GM12878 (cell line): Measurements from ENCODE around the gene UBXN10. TPM values are rescaled to one million over a fixed set of nuclear protein-coding genes. Genes with fewer than 3 reads are reported as not detected.

Source experiments
- ATAC-seq: fragments of 200-7000 bp; cut with Tn5 transposase; 3 replicates; pipeline ENCODE4 v1.9.1; 2020; ENCODE audit warnings: mild to moderate bottlenecking, moderate library complexity
- BruUV-seq: library from RNA; stranded (reverse); fragments of 400-500 nt; replicated peaks from 2 replicates; lab custom pipeline; 2021; lab: Mats Ljungman, UMichigan
- CTCF ChIA-PET: fragments of 300-600 bp; sonication (Branson Sonifier 250); formaldehyde crosslinking; extraction: SDS; loops from one replicate; lab custom pipeline; 2021; ENCODE audit warnings: inconsistent platforms; lab: Yijun Ruan, JAX
- POLR2A ChIA-PET: fragments of 350-600 bp; formaldehyde crosslinking; extraction: SDS; loops from one replicate; lab custom pipeline; 2021; ENCODE audit warnings: inconsistent platforms; lab: Charles Lee
- RAD21 ChIA-PET: fragments of 300-600 bp; sonication (Branson Sonifier 250); formaldehyde crosslinking; loops from one replicate; lab custom pipeline; 2023; ENCODE audit warnings: antibody characterized with exemption; ENCODE audit not compliant: unreplicated experiment; lab: Charles Lee
- SMC1A ChIA-PET: fragments of 300-600 bp; sonication (Branson Sonifier 250); formaldehyde crosslinking; loops from one replicate; lab custom pipeline; 2023; ENCODE audit not compliant: unreplicated experiment, uncharacterized antibody; lab: Charles Lee
- DNase-seq: peaks from one replicate; pipeline ENCODE4 v3.0.0-alpha.2; 2011; ENCODE audit warnings: low read depth, low spot score
- FAIRE-seq: peaks from 3 replicates; lab custom pipeline; 2011; peaks lifted over from hg19 to GRCh38; lab: Jason Lieb, UNC
- H2AFZ ChIP-seq: 2 replicates; pipeline ENCODE4 v1.6.0; 2011; ENCODE audit warnings: low read depth, low read length, control low read depth; ENCODE audit not compliant: control insufficient read depth
- H3K27ac ChIP-seq: 2 replicates; pipeline ENCODE4 v1.5.1; 2011; ENCODE audit warnings: control low read depth; ENCODE audit not compliant: control insufficient read depth, insufficient read depth
- H3K27me3 ChIP-seq, 2 experiments: replicated peaks in 1 of 2; 2 replicates each; pipeline versions ENCODE4 v1.6.0 to v1.6.1; 2011; ENCODE audit warnings: low read length in 1 of 2; ENCODE audit not compliant: control insufficient read depth in 2 of 2, insufficient read depth in 2 of 2
- H3K36me3 ChIP-seq, 2 experiments: 2 replicates each; pipeline ENCODE4 v1.5.1; 2011; ENCODE audit warnings: low read length in 1 of 2; ENCODE audit not compliant: control insufficient read depth in 2 of 2, insufficient read depth in 2 of 2
- H3K4me1 ChIP-seq: 2 replicates; pipeline ENCODE4 v1.6.1; 2011; ENCODE audit warnings: mild to moderate bottlenecking, low read length, moderate library complexity, mixed read lengths; ENCODE audit not compliant: control insufficient read depth, insufficient read depth
- H3K4me2 ChIP-seq: 2 replicates; pipeline ENCODE4 v1.6.0; 2011; ENCODE audit warnings: control low read depth; ENCODE audit not compliant: control insufficient read depth, insufficient read depth
- H3K4me3 ChIP-seq: fragments of 200-600 bp; sonication (generic); 2 replicates; pipeline ENCODE4 v1.5.1; 2016
- H3K79me2 ChIP-seq: 2 replicates; pipeline ENCODE4 v1.6.0; 2011; ENCODE audit warnings: low read length; ENCODE audit not compliant: control insufficient read depth, insufficient read depth
- H3K9ac ChIP-seq: 2 replicates; pipeline ENCODE4 v1.8.0; 2011; ENCODE audit warnings: low read length, control low read depth, mixed read lengths; ENCODE audit not compliant: control insufficient read depth, insufficient read depth
- H3K9me3 ChIP-seq: replicated peaks from 3 replicates; pipeline ENCODE4 v1.5.1; 2011; ENCODE audit warnings: mild to moderate bottlenecking, low read length; ENCODE audit not compliant: control insufficient read depth, insufficient read depth
- H4K20me1 ChIP-seq: 2 replicates; pipeline ENCODE4 v1.6.0; 2011; ENCODE audit not compliant: control insufficient read depth, insufficient read depth
- CBX5 ChIP-seq: sonication (generic); IDR thresholded peaks from 2 replicates; pipeline ENCODE4 v1.6.1; 2016; ENCODE audit warnings: low read depth, moderate library complexity, mild to moderate bottlenecking, inconsistent platforms
- CTCF ChIP-seq, 3 experiments: IDR thresholded peaks in 2 of 3; conservative IDR thresholded peaks in 1 of 3; 2 replicates each; pipeline ENCODE4 v1.5.1; 2011; ENCODE audit warnings: low read depth in 3 of 3, low read length in 3 of 3, mild to moderate bottlenecking in 3 of 3, control low read depth in 2 of 3, moderate library complexity in 2 of 3, inconsistent platforms in 1 of 3, mixed read lengths in 1 of 3; ENCODE audit not compliant: control insufficient read depth in 2 of 3, insufficient read depth in 1 of 3; ENCODE audit errors: extremely low read depth in 1 of 3
- EED ChIP-seq: sonication (generic); IDR thresholded peaks from 2 replicates; pipeline ENCODE4 v1.6.1; 2016; ENCODE audit warnings: antibody characterized with exemption, low read depth
- MEF2B ChIP-seq: fragments of 450-650 bp; IDR thresholded peaks from 2 replicates; pipeline ENCODE4 v1.6.1; 2018; ENCODE audit warnings: mild to moderate bottlenecking, moderate library complexity; ENCODE audit not compliant: partially characterized antibody, poor library complexity, severe bottlenecking
- NKRF ChIP-seq: fragments of 450-650 bp; conservative IDR thresholded peaks from 2 replicates; pipeline ENCODE4 v1.6.1; 2017; ENCODE audit warnings: mild to moderate bottlenecking, moderate library complexity
- POLR2AphosphoS2 ChIP-seq: IDR thresholded peaks from 2 replicates; pipeline ENCODE4 v1.6.1; 2011; ENCODE audit warnings: low read depth, mild to moderate bottlenecking, low read length, improper control_type of control experiment, moderate library complexity
- POU2F2 ChIP-seq: IDR thresholded peaks from 3 replicates; pipeline ENCODE4 v1.6.1; 2011; ENCODE audit warnings: low read depth, mild to moderate bottlenecking, low read length, borderline replicate concordance
- SMC3 ChIP-seq: IDR thresholded peaks from 2 replicates; pipeline ENCODE4 v1.6.1; 2011; ENCODE audit warnings: low read length, improper control_type of control experiment, borderline replicate concordance
- SUPT20H ChIP-seq: IDR thresholded peaks from 2 replicates; pipeline ENCODE4 v1.6.1; 2011; ENCODE audit warnings: low read depth, mild to moderate bottlenecking, low read length, moderate library complexity, borderline replicate concordance; ENCODE audit not compliant: control insufficient read depth
- ZNF217 ChIP-seq: fragments of 450-650 bp; IDR thresholded peaks from 2 replicates; pipeline ENCODE4 v1.6.1; 2017; ENCODE audit warnings: antibody characterized with exemption, mild to moderate bottlenecking
- WGBS: methylation state at CpG from one replicate; pipeline ENCODE4 v1.1.6; 2016; ENCODE audit warnings: low lambda C conversion rate; ENCODE audit not compliant: insufficient replicate concordance, insufficient coverage; ENCODE audit errors: missing lambda C conversion rate; 5-methylcytosine and 5-hydroxymethylcytosine counted together
- in situ Hi-C: fragments of 300-500 bp; cut with MboI; formaldehyde crosslinking; loops from 9 replicates; pipeline ENCODE4 v1.14.3; 2018; ENCODE audit warnings: mixed read lengths
- intact Hi-C: fragments of 100-400 bp; cut with micrococcal nuclease; formaldehyde crosslinking; loops from one replicate; pipeline ENCODE4 v1.14.2; 2022; ENCODE audit not compliant: unreplicated experiment
- polyA plus RNA-seq, 11 experiments: library from polyadenylated mRNA; depleted of rRNA in 4 of 11; unstranded in 6 of 11; stranded (reverse) in 5 of 11; fragments of >200 nt; fragmentation: Nextera tagmentation in 4 of 11; fragmentation: Illumina TruSeq in 1 of 11; extraction: Ambion mirVana in 4 of 11; extraction: Trizol in 1 of 11; gene quantifications; 1 replicate in 1 of 11; 2 replicates in 10 of 11; pipeline versions ENCODE4 v1.2.1 to v1.2.3, GENCODE V29; 2011 to 2016; ENCODE audit warnings: inconsistent platforms in 2 of 11, missing spikeins in 2 of 11, low read depth in 1 of 11
- total RNA-seq, 4 experiments: library from RNA; depleted of rRNA in 3 of 4; stranded (reverse); fragments of >200 nt in 3 of 4; fragmentation: Illumina TruSeq in 1 of 4; extraction: Trizol in 1 of 4; gene quantifications; 2 replicates each; pipeline versions ENCODE4 v1.2.1 to v1.2.3, GENCODE V29; 2013 to 2021
- TF ChIP-seq, protein P1 (sequence below): fragments of 450-650 bp; IDR thresholded peaks from 2 replicates; pipeline ENCODE4 v1.6.1; 2017; ENCODE audit warnings: mild to moderate bottlenecking
- TF ChIP-seq, protein P2 (sequence below): fragments of 450-650 bp; IDR thresholded peaks from 2 replicates; pipeline ENCODE4 v1.6.1; 2018; ENCODE audit warnings: borderline replicate concordance, mild to moderate bottlenecking; ENCODE audit not compliant: partially characterized antibody

The UBXN10 gene
- total and polyA plus RNA-seq, 10 of the 15 experiments (the other 5 are each of a cell fraction or from before 2014, with no cell fraction given): 0.03 to 0.15 (median 0.06) TPM; not detected in 7

DNA sequence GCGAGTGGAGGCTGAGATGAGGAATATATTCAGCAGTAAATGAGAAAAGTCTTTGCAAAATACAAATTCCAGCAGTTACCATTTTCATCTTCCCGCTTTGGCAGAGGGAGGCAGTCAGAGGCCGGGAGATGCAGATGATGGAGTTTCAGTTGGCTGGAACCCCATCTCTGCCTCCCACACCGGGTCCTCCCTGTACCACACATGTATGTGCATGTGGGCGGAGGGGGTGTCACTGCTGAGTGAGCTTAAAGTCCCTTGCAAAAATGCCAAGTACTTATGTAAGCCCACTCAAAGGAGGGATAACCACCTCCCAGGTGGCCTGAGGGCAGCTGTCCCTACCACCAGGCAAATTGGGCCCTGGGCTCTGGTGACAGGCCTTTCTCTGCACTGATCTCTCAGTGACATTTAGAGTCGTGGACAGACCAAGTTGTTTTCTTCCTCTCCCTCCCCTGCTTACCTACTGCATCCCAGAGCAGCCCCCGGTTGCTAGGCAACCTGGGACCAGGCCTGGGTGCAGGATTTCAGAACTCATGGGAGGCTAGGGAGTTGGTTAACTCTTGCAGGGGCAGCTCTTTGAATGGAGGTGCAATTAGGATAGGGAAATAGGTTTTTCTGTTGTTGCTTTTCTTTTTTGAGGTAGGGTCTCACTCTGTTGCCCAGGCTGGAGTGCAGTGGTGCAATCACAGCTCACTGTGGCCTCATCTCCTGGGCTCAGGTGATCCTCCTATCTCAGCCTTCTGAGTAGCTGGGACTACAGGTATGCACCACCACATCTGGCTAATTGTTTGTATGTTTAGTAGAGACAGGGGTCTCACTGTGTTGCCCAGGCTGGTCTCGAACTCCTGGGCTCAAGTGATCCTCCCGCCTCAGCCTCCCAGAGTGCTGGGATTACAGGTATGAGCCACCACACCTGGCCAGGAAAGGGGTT, 17.1 kb upstream of the UBXN10 start (continued):
- TF ChIP-seq SMC3 (no peak), EED (no peak), POU2F2 (no peak)

DNA sequence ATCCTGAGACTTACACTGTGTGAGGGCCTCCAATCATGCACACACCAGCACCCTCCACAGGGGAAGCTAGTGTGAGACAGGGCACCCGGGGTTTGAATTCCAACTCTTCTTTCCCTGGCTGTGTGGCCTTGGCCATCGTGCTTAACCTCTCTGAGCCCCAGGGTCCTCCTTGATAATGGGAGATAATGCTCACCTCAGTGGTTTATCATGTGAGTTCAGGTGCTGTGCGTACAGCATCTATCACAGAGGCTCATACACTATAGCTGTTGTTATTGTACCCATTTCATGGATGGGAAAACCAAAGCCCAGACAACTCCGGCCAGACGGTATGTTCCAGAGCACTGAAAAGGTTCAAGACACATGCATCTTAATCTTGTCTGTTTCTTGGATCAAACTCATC, 16.0 kb upstream of the UBXN10 start:
- TF ChIP-seq NKRF (no peak), MEF2B (no peak), POLR2AphosphoS2 (no peak), CBX5 (no peak), ZNF217 (no peak), CTCF (IDR thresholded peaks at IDR 0.05 in 2 of 3, conservative IDR thresholded peaks at IDR 0.05 in 1 of 3; ENCODE audit: control insufficient read depth in 2 of 3, extremely low read depth in 1 of 3, insufficient read depth in 1 of 3, low read depth in 3 of 3, low read length in 3 of 3) (no peak), SUPT20H (no peak)
- TF ChIP-seq, protein P1, sequence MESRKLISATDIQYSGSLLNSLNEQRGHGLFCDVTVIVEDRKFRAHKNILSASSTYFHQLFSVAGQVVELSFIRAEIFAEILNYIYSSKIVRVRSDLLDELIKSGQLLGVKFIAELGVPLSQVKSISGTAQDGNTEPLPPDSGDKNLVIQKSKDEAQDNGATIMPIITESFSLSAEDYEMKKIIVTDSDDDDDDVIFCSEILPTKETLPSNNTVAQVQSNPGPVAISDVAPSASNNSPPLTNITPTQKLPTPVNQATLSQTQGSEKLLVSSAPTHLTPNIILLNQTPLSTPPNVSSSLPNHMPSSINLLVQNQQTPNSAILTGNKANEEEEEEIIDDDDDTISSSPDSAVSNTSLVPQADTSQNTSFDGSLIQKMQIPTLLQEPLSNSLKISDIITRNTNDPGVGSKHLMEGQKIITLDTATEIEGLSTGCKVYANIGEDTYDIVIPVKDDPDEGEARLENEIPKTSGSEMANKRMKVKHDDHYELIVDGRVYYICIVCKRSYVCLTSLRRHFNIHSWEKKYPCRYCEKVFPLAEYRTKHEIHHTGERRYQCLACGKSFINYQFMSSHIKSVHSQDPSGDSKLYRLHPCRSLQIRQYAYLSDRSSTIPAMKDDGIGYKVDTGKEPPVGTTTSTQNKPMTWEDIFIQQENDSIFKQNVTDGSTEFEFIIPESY: no peak
- TF ChIP-seq, protein P2, sequence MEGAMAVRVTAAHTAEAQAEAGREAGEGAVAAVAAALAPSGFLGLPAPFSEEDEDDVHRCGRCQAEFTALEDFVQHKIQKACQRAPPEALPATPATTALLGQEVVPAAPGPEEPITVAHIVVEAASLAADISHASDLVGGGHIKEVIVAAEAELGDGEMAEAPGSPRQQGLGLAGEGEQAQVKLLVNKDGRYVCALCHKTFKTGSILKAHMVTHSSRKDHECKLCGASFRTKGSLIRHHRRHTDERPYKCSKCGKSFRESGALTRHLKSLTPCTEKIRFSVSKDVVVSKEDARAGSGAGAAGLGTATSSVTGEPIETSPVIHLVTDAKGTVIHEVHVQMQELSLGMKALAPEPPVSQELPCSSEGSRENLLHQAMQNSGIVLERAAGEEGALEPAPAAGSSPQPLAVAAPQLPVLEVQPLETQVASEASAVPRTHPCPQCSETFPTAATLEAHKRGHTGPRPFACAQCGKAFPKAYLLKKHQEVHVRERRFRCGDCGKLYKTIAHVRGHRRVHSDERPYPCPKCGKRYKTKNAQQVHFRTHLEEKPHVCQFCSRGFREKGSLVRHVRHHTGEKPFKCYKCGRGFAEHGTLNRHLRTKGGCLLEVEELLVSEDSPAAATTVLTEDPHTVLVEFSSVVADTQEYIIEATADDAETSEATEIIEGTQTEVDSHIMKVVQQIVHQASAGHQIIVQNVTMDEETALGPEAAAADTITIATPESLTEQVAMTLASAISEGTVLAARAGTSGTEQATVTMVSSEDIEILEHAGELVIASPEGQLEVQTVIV: no peak
- H3K4me1 ChIP-seq: peaks cover 5% of the 10 kb centered on the region
- POLR2A ChIA-PET: interaction anchor here (0.5 kb wide), 1 partner anchor 1486 kb away, joined by 4 read pairs; no protein-coding TSS in a partner anchor

More for the DNA sequence above, 16.0 kb upstream of the UBXN10 start:
- H3K9me3 ChIP-seq: no peaks in the 10 kb centered on the region; the same call in 2 of the 3 replicates
- in situ Hi-C loops: no loop called here
- ChIA-PET CTCF (no interaction called here), SMC1A (no interaction called here), RAD21 (no interaction called here)
- no TSS peak for BruUV-seq
- no peak overlapping the region for H3K4me2 ChIP-seq
- intact Hi-C loops: no loop called here
- H2AFZ ChIP-seq: no peak overlapping the region
- no peaks in the 10 kb centered on the region for H4K20me1 ChIP-seq
- DNase-seq (no peak), FAIRE-seq (no peak), ATAC-seq (no peak)
- no peaks in the 10 kb centered on the region for H3K36me3 ChIP-seq
- H3K9ac ChIP-seq: no peak overlapping the region
- 68% methylated on average over 5 of the region's 5 CpGs for WGBS
- H3K4me3 ChIP-seq: no peak overlapping the region
- no peak overlapping the region for H3K27ac ChIP-seq
- H3K27me3 ChIP-seq: no peaks in the 10 kb centered on the region; a peak in 2 of 4 replicates
- no peaks in the 10 kb centered on the region for H3K79me2 ChIP-seq
